Measurements from ENCODE around the gene HOXD3. TPM values are rescaled to one million over a fixed set of nuclear protein-coding genes. Genes with fewer than 3 reads are reported as not detected.

Gene HOXD3
- polyA plus RNA-seq, 2 of the 4 experiments (the other 2 are of a cell fraction), result 0.18 to 0.27 TPM

GRCh38 chr2:176149481-176149938, 7.6 kb upstream of the HOXD3 start:
- no peaks in the 10 kb centered on the region for H3K9me3 ChIP-seq
- FAIRE-seq (no peak), ATAC-seq (no peak), DNase-seq (ENCODE audit: low read depth in 1 of 2, low spot score in 1 of 2) (no peak)
- CTCF ChIA-PET, result interaction anchor here (0.6 to 1.8 kb wide), 3 partner anchors 10 to 503 kb away, joined by 3 to 6 read pairs (median 5); no protein-coding TSS in a partner anchor
- H3K4me1 ChIP-seq, result no peaks in the 10 kb centered on the region
- no peak overlapping the region for H3K4me2 ChIP-seq
- POLR2A ChIA-PET, result no interaction called here
- H3K27ac ChIP-seq, result no peak overlapping the region
- WGBS (ENCODE audit: missing lambda C conversion rate), result 83% methylated on average over 22 of the region's 22 CpGs
- no peak for TF ChIP-seq TFCP2L1 (CRISPR knock-in tag; IDR thresholded peaks at IDR 0.05)
- TF ChIP-seq ZSCAN20 (CRISPR knock-in tag; IDR thresholded peaks at IDR 0.05), result no peak
- TF ChIP-seq MAZ (IDR thresholded peaks at IDR 0.05; ENCODE audit: borderline replicate concordance, low read depth, low read length), result no peak
- no peak for TF ChIP-seq TP53 (CRISPR knock-in tag; IDR thresholded peaks at IDR 0.05)
- no peak for TF ChIP-seq E2F6 (IDR thresholded peaks at IDR 0.05; ENCODE audit: borderline replicate concordance, low read depth)
- no peak for TF ChIP-seq FOXS1 (CRISPR knock-in tag; IDR thresholded peaks at IDR 0.05)
- no peak for TF ChIP-seq NR3C1 (IDR thresholded peaks at IDR 0.05)
- no peak for TF ChIP-seq USF2 (IDR thresholded peaks at IDR 0.05)
- no peak for TF ChIP-seq FOSB (CRISPR knock-in tag; IDR thresholded peaks at IDR 0.05)
- TF ChIP-seq BHLHE40 (IDR thresholded peaks at IDR 0.05; ENCODE audit: low read depth, low read length), result no peak
- TF ChIP-seq RAD21 (conservative IDR thresholded peaks at IDR 0.05 in 1 of 2, IDR thresholded peaks at IDR 0.05 in 1 of 2), result no peak
- TF ChIP-seq CHD2 (IDR thresholded peaks at IDR 0.05; ENCODE audit: low read length, partially characterized antibody), result no peak
- no peak for TF ChIP-seq RFX5 (IDR thresholded peaks at IDR 0.05)
- TF ChIP-seq RCOR1 (IDR thresholded peaks at IDR 0.05; ENCODE audit: low read depth, low read length), result no peak
- TF ChIP-seq FOSL2 (IDR thresholded peaks at IDR 0.05), result no peak
- no peak for TF ChIP-seq FOSL2 (CRISPR knock-in tag; IDR thresholded peaks at IDR 0.05)
- no peak overlapping the region for H3K4me3 ChIP-seq

GRCh38 chr2:176149939-176150583, 7.0 kb upstream of the HOXD3 start:
- ChIA-PET POLR2A (no interaction called here), CTCF (interaction anchor here (0.6 to 2.6 kb wide), 5 partner anchors 10 to 502 kb away, joined by 3 to 22 read pairs (median 5); no protein-coding TSS in a partner anchor)
- TF ChIP-seq POLR2A (IDR thresholded peaks at IDR 0.05; ENCODE audit: low read length), result no peak
- no peak for ATAC-seq
- Histone ChIP-seq H3K27ac (no peak overlapping the region), H3K4me1 (no peaks in the 10 kb centered on the region), H3K9me3 (no peaks in the 10 kb centered on the region), H3K4me3 (no peak overlapping the region), H3K4me2 (no peak overlapping the region)
- no peak for DNase-seq (ENCODE audit: low read depth in 1 of 2, low spot score in 1 of 2)
- FAIRE-seq, result no peak
- WGBS (ENCODE audit: missing lambda C conversion rate), result 84% methylated on average over 24 of the region's 24 CpGs

- ChIA-PET POLR2A (no interaction called here), CTCF (interaction anchor here (1.2 to 2.6 kb wide), 4 partner anchors 11 to 502 kb away, joined by 3 to 22 read pairs (median 6); no protein-coding TSS in a partner anchor)
- ATAC-seq, result no peak; a peak in 1 of 6 replicates
- no peak overlapping the region for H3K4me2 ChIP-seq
- no peak for FAIRE-seq
- TF ChIP-seq RARB (CRISPR knock-in tag; IDR thresholded peaks at IDR 0.05) (no peak), CHD4 (IDR thresholded peaks at IDR 0.05; ENCODE audit: borderline replicate concordance) (no peak), HMGXB4 (CRISPR knock-in tag; IDR thresholded peaks at IDR 0.05; ENCODE audit: borderline replicate concordance) (no peak)
- no peaks in the 10 kb centered on the region for H3K4me1 ChIP-seq
- no peak overlapping the region for H3K4me3 ChIP-seq
- no peaks in the 10 kb centered on the region for H3K9me3 ChIP-seq
- 85% methylated on average over 8 of the region's 14 CpGs for WGBS (ENCODE audit: missing lambda C conversion rate)
- H3K27ac ChIP-seq, result no peak overlapping the region
- DNase-seq (ENCODE audit: low read depth in 1 of 2, low spot score in 1 of 2), result no peak
Measured at GRCh38 chr2:176150584-176151441, 6.3 kb upstream of the HOXD3 start.

Measured in A549 (cell line).